MCF 10A (cell line): ENCODE data around the gene ALX1. TPM values are rescaled to one million over a fixed set of nuclear protein-coding genes. Genes with fewer than 3 reads are reported as not detected.
A peak's percentile ranks its signal among the peaks of the same experiment; 100 is the strongest.

Experiments used
- Bru-seq: library from RNA; stranded (reverse); fragments of 400-500 nt; gene quantifications from one replicate; lab custom pipeline; 2021; lab: Mats Ljungman, UMichigan
- BruChase-seq, 2 experiments: library from RNA; stranded (reverse); fragments of 400-500 nt; gene quantifications; one replicate each; lab custom pipeline; 2021; lab: Mats Ljungman, UMichigan
- BruUV-seq: library from RNA; stranded (reverse); fragments of 400-500 nt; replicated peaks from 2 replicates; lab custom pipeline; 2021; lab: Mats Ljungman, UMichigan
- CTCF ChIA-PET: fragments of 300-600 bp; sonication (Branson Sonifier 250); formaldehyde crosslinking; extraction: SDS; loops from one replicate; lab custom pipeline; 2021; ENCODE audit warnings: antibody characterized with exemption, inconsistent platforms; lab: Yijun Ruan, JAX
- POLR2A ChIA-PET: fragments of 300-600, 350-650 bp; sonication (Branson Sonifier 250); formaldehyde crosslinking; extraction: SDS; loops from one replicate; lab custom pipeline; 2020; ENCODE audit warnings: antibody characterized with exemption, inconsistent platforms; lab: Yijun Ruan, JAX
- DNase-seq: peaks from one replicate; pipeline ENCODE4 v3.0.0-alpha.2; 2018; ENCODE audit not compliant: unreplicated experiment
- H3K27ac Mint-ChIP-seq: one replicate; pipeline ENCODE4 v1.8.0; 2022; ENCODE audit warnings: mild to moderate bottlenecking, low read depth, mixed read lengths; ENCODE audit not compliant: unreplicated experiment
- H3K27me3 Mint-ChIP-seq: one replicate; pipeline ENCODE4 v1.8.0; 2022; ENCODE audit warnings: mixed read lengths; ENCODE audit not compliant: insufficient read depth, unreplicated experiment
- H3K36me3 Mint-ChIP-seq: one replicate; pipeline ENCODE4 v1.8.0; 2022; ENCODE audit warnings: mild to moderate bottlenecking, moderate library complexity, mixed read lengths; ENCODE audit not compliant: insufficient read depth, unreplicated experiment
- H3K4me1 Mint-ChIP-seq: one replicate; pipeline ENCODE4 v1.8.0; 2022; ENCODE audit warnings: mixed read lengths; ENCODE audit not compliant: insufficient read depth, unreplicated experiment
- H3K4me3 Mint-ChIP-seq: one replicate; pipeline ENCODE4 v1.8.0; 2022; ENCODE audit warnings: mild to moderate bottlenecking, moderate library complexity, mixed read lengths; ENCODE audit not compliant: unreplicated experiment
- H3K9me3 Mint-ChIP-seq: one replicate; pipeline ENCODE4 v1.8.0; 2022; ENCODE audit warnings: mixed read lengths; ENCODE audit not compliant: unreplicated experiment
- CTCF ChIP-seq: fragments of 200-600 bp; IDR thresholded peaks from one replicate; pipeline ENCODE4 v1.8.0; 2022; ENCODE audit warnings: antibody characterized with exemption, mild to moderate bottlenecking; ENCODE audit not compliant: unreplicated experiment
- intact Hi-C: fragments of 100-400 bp; cut with micrococcal nuclease; formaldehyde crosslinking; loops from 2 replicates; pipeline ENCODE4 v1.14.1; 2022
- long read RNA-seq: library from polyadenylated mRNA; stranded (forward); transcript quantifications from one replicate; pipeline ENCODE4 v2.0.0, GENCODE V29; 2022
- total RNA-seq: library from RNA; stranded (reverse); gene quantifications from 2 replicates; pipeline ENCODE4 v1.2.3, GENCODE V29; 2022

Gene ALX1
- total RNA-seq = not detected in 2 replicates
- Bru-seq, nascent RNA = percentile 8 among the genes with signal in this experiment
- percentile 10 among the genes with signal in this experiment for BruChase-seq, experiment 1, labeled RNA remaining after a 6-hour chase
- percentile 14 among the genes with signal in this experiment for BruChase-seq, experiment 2, labeled RNA remaining after a 2-hour chase
- long read RNA-seq = 0 reads

- no peak for TF ChIP-seq CTCF
- Mint-ChIP-seq H3K27me3 (no peaks in the 10 kb centered on the region), H3K4me3 (no peak within 1 kb of the TSS), H3K4me1 (no peaks in the 10 kb centered on the region), H3K27ac (no peak within 1 kb of the TSS), H3K36me3 (no peaks in the 10 kb centered on the region), H3K9me3 (no peaks in the 10 kb centered on the region)
- no TSS peak for BruUV-seq
- intact Hi-C loops = no loop called here
- ChIA-PET CTCF (no interaction called here), POLR2A (interaction anchor here (0.6 kb wide), 1 partner anchor 375 kb away, joined by 3 read pairs; no protein-coding TSS in a partner anchor)
- DNase-seq = no peak
These were observed at the start of gene ALX1 for GRCh38 chr12:85280165-85280983. Gene ALX1 (plus strand): TSS chr12:85280220. CDS start chr12:85280262, 42 bp downstream.

GRCh38 chr12:85237327-85237726 is 42.7 kb upstream of the ALX1 start:
- Mint-ChIP-seq H3K36me3 (no peaks in the 10 kb centered on the region), H3K27me3 (no peaks in the 10 kb centered on the region), H3K4me1 (no peaks in the 10 kb centered on the region), H3K4me3 (no peak overlapping the region), H3K27ac (no peak overlapping the region), H3K9me3 (peaks cover 8% of the 10 kb centered on the region)
- ChIA-PET CTCF (interaction anchor here (0.5 kb wide), 1 partner anchor 201 kb away, joined by 3 read pairs; the partner anchor contains the start of genes LRRIQ1 and TSPAN19), POLR2A (interaction anchor here (0.7 kb wide), 1 partner anchor 42 kb away, joined by 3 read pairs; no protein-coding TSS in a partner anchor)
- BruUV-seq = no TSS peak
- DNase-seq = peak; percentile 6
- no peak for TF ChIP-seq CTCF
- intact Hi-C loops = no loop called here

- no peaks in the 10 kb centered on the region for H3K27me3 Mint-ChIP-seq
- H3K36me3 Mint-ChIP-seq = no peaks in the 10 kb centered on the region
- H3K9me3 Mint-ChIP-seq = no peaks in the 10 kb centered on the region
- intact Hi-C loops = no loop called here
- no peak for TF ChIP-seq CTCF
- ChIA-PET POLR2A (no interaction called here), CTCF (no interaction called here)
- DNase-seq = no peak
- H3K27ac Mint-ChIP-seq = no peak overlapping the region
- BruUV-seq = no TSS peak
- H3K4me1 Mint-ChIP-seq = no peaks in the 10 kb centered on the region
- no peak overlapping the region for H3K4me3 Mint-ChIP-seq
These were observed 35.5 kb upstream of the ALX1 start for GRCh38 chr12:85244561-85244960.

GRCh38 chr12:85253853-85254252 is 26.2 kb upstream of the ALX1 start:
- no peak for TF ChIP-seq CTCF
- CTCF ChIA-PET = no interaction called here

More at GRCh38 chr12:85253853-85254252, 26.2 kb upstream of the ALX1 start:
- POLR2A ChIA-PET = no interaction called here
- Mint-ChIP-seq H3K4me1 (no peaks in the 10 kb centered on the region), H3K36me3 (no peaks in the 10 kb centered on the region), H3K4me3 (no peak overlapping the region), H3K9me3 (no peaks in the 10 kb centered on the region), H3K27ac (no peak overlapping the region), H3K27me3 (no peaks in the 10 kb centered on the region)
- no peak for DNase-seq
- intact Hi-C loops = no loop called here
- BruUV-seq = no TSS peak
